ENCODE measurements around the gene LTK. TPM values are rescaled to one million over a fixed set of nuclear protein-coding genes. Genes with fewer than 3 reads are reported as not detected.
A peak's percentile ranks its signal among the peaks of the same experiment; 100 is the strongest.

LTK gene
- polyA plus RNA-seq, 3 donors = 0.12 TPM; not detected in 2

DNA sequence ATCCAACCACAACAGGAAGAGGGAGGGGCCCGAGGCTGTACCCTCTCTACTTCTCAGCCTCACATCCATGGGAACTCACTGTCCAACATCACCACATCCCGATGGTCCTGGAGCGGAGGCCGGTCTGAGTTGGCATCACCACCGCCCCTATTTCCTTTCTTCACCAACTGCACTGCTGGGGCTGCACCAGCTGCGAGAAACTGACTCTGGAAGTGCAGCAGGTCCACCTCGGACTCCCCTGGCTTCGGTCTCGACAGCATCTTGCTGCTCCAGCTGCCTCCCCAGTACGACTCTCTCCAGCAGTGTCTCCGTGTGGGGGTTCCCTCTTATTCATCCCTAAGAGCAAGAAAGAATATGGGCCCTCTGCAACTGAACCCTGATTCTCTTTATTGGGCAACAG, 23.2 kb upstream of the LTK start:
- Histone ChIP-seq H3K4me2 (replicated peaks; ENCODE audit: extremely low read depth, low read length, poor library complexity, severe bottlenecking) (no peak overlapping the region), H3K9me3 (replicated peaks in 1 of 2; ENCODE audit: control insufficient read depth in 1 of 2, insufficient read depth in 1 of 2, low read length in 2 of 2) (no peaks in the 10 kb centered on the region), H3K4me1 (ENCODE audit: control insufficient read depth in 1 of 2, insufficient read depth in 2 of 2, low read length in 2 of 2) (no peaks in the 10 kb centered on the region), H3K79me2 (ENCODE audit: insufficient read depth, low read length) (no peaks in the 10 kb centered on the region), H3K9ac (ENCODE audit: insufficient read depth, low read length, poor library complexity, severe bottlenecking) (no peak overlapping the region), H4K20me1 (ENCODE audit: insufficient read depth, low read length) (no peaks in the 10 kb centered on the region), H3K4me3 (replicated peaks in 1 of 3; ENCODE audit: low read depth in 2 of 3, low read length in 3 of 3) (no peak overlapping the region), H3K27me3 (ENCODE audit: control insufficient read depth in 2 of 2, insufficient read depth in 2 of 2, low read length in 2 of 2) (no peaks in the 10 kb centered on the region), H2AFZ (ENCODE audit: insufficient read depth, low read depth, low read length, poor library complexity, severe bottlenecking) (no peak overlapping the region), H3K36me3 (replicated peaks in 1 of 2; ENCODE audit: control insufficient read depth in 1 of 2, insufficient read depth in 2 of 2, low read length in 2 of 2) (peaks cover 26 to 47% of the 10 kb centered on the region in 2 donors), H3K27ac (ENCODE audit: low read depth in 1 of 2, low read length in 2 of 2) (no peak overlapping the region)
- 97% methylated on average over 10 of the region's 11 CpGs for WGBS (ENCODE audit: insufficient coverage)
- intact Hi-C loops (cut with micrococcal nuclease) = no loop called here
- peaks cover 0 to 4% (median 0%) of the 10 kb centered on the region in 3 donors for H3K27me3 Mint-ChIP-seq (ENCODE audit: low read depth in 3 of 3)
- no peaks in the 10 kb centered on the region for H3K9me3 Mint-ChIP-seq
- H3K4me1 Mint-ChIP-seq = peaks cover 3% of the 10 kb centered on the region
- DNase-seq = no peak
- peaks cover 41 to 57% of the 10 kb centered on the region in 2 donors for H3K36me3 Mint-ChIP-seq
- H3K4me3 Mint-ChIP-seq = no peak overlapping the region
- H3K27ac Mint-ChIP-seq = peak overlapping the region in 1 of 7 donors; percentile 77
- TF ChIP-seq, protein P1, sequence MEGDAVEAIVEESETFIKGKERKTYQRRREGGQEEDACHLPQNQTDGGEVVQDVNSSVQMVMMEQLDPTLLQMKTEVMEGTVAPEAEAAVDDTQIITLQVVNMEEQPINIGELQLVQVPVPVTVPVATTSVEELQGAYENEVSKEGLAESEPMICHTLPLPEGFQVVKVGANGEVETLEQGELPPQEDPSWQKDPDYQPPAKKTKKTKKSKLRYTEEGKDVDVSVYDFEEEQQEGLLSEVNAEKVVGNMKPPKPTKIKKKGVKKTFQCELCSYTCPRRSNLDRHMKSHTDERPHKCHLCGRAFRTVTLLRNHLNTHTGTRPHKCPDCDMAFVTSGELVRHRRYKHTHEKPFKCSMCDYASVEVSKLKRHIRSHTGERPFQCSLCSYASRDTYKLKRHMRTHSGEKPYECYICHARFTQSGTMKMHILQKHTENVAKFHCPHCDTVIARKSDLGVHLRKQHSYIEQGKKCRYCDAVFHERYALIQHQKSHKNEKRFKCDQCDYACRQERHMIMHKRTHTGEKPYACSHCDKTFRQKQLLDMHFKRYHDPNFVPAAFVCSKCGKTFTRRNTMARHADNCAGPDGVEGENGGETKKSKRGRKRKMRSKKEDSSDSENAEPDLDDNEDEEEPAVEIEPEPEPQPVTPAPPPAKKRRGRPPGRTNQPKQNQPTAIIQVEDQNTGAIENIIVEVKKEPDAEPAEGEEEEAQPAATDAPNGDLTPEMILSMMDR (IDR thresholded peaks at IDR 0.05) = no peak

DNA sequence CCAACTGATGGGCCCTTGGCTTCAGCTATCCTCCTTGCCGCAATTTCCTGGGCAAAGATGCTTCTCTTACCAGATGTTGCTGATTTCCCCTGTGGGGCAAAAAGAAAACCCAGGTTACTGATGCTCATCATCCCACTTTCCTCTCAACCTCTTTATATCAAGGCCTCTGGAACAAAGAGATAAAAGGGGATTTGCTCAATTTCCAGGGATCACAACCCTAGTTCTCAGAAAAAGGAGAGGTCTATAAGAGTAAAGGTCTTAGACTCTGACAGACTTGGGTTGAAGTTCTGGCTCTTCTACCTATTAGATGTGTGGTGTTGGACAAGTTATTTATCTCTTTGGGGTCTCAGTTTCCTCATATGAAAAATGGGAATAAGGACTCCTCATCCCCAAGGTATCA, 21.9 kb upstream of the LTK start:
- Mint-ChIP-seq H3K27me3 (ENCODE audit: low read depth in 3 of 3) (peaks cover 0 to 4% (median 0%) of the 10 kb centered on the region in 3 donors), H3K4me1 (peaks cover 10% of the 10 kb centered on the region), H3K9me3 (no peaks in the 10 kb centered on the region), H3K36me3 (peaks cover 41 to 63% of the 10 kb centered on the region in 2 donors), H3K27ac (no peak overlapping the region), H3K4me3 (no peak overlapping the region)
- no peaks in the 10 kb centered on the region for H3K27me3 ChIP-seq (ENCODE audit: control insufficient read depth in 2 of 2, insufficient read depth in 2 of 2, low read length in 2 of 2)
- H3K27ac ChIP-seq (ENCODE audit: low read depth in 1 of 2, low read length in 2 of 2) = no peak overlapping the region
- no peaks in the 10 kb centered on the region for H3K79me2 ChIP-seq (ENCODE audit: insufficient read depth, low read length)
- no peaks in the 10 kb centered on the region for H4K20me1 ChIP-seq (ENCODE audit: insufficient read depth, low read length)
- no peak overlapping the region for H2AFZ ChIP-seq (ENCODE audit: insufficient read depth, low read depth, low read length, poor library complexity, severe bottlenecking)
- TF ChIP-seq, protein P1 (IDR thresholded peaks at IDR 0.05) = no peak
- peaks cover 0 to 5% of the 10 kb centered on the region in 2 donors for H3K4me1 ChIP-seq (ENCODE audit: control insufficient read depth in 1 of 2, insufficient read depth in 2 of 2, low read length in 2 of 2)
- DNase-seq = no peak
- H3K4me3 ChIP-seq (replicated peaks in 1 of 3; ENCODE audit: low read depth in 2 of 3, low read length in 3 of 3) = no peak overlapping the region
- 92% methylated on average over 1 of the region's 1 CpG for WGBS (ENCODE audit: insufficient coverage)
- H3K36me3 ChIP-seq (replicated peaks in 1 of 2; ENCODE audit: control insufficient read depth in 1 of 2, insufficient read depth in 2 of 2, low read length in 2 of 2) = peaks cover 34 to 56% of the 10 kb centered on the region in 2 donors
- intact Hi-C loops (cut with micrococcal nuclease) = no loop called here
- H3K9me3 ChIP-seq (replicated peaks in 1 of 2; ENCODE audit: control insufficient read depth in 1 of 2, insufficient read depth in 1 of 2, low read length in 2 of 2) = no peaks in the 10 kb centered on the region
- no peak overlapping the region for H3K9ac ChIP-seq (ENCODE audit: insufficient read depth, low read length, poor library complexity, severe bottlenecking)
- no peak overlapping the region for H3K4me2 ChIP-seq (replicated peaks; ENCODE audit: extremely low read depth, low read length, poor library complexity, severe bottlenecking)

Data from CD14-positive monocyte (primary cell).